ENCODE measurements around the gene GTSE1.

Gene GTSE1

GRCh38 chr22:46274381-46274780 lies 22.3 kb upstream of the GTSE1 start:
- no peak for DNase-seq

- no peak for DNase-seq
These were observed 21.1 kb upstream of the GTSE1 start for GRCh38 chr22:46275455-46276122.

GRCh38 chr22:46276563-46276962 lies 20.1 kb upstream of the GTSE1 start:
- no peak for DNase-seq

- DNase-seq, result no peak
These were observed 17.7 kb upstream of the GTSE1 start for GRCh38 chr22:46278656-46279645.

- DNase-seq, result no peak
These were observed 16.4 kb upstream of the GTSE1 start for GRCh38 chr22:46280063-46280817.

- no peak for DNase-seq
These were observed 15.6 kb upstream of the GTSE1 start for GRCh38 chr22:46280999-46281623.

GRCh38 chr22:46281866-46282678 lies 14.6 kb upstream of the GTSE1 start:
- DNase-seq, result no peak

GRCh38 chr22:46286006-46286405 lies 10.7 kb upstream of the GTSE1 start:
- DNase-seq, result no peak

- no peak for DNase-seq
These were observed 9.5 kb upstream of the GTSE1 start for GRCh38 chr22:46286941-46287872.

- DNase-seq, result no peak
These were observed 8.6 kb upstream of the GTSE1 start for GRCh38 chr22:46287873-46288751.

GRCh38 chr22:46288846-46289243 lies 7.8 kb upstream of the GTSE1 start:
- DNase-seq, result no peak

- no peak for DNase-seq
These were observed 7.3 kb upstream of the GTSE1 start for GRCh38 chr22:46289244-46289891.

- no peak for DNase-seq
These were observed 6.4 kb upstream of the GTSE1 start for GRCh38 chr22:46290121-46290842.

GRCh38 chr22:46290843-46291785 lies 5.6 kb upstream of the GTSE1 start:
- no peak for DNase-seq

- DNase-seq, result no peak
These were observed 4.5 kb upstream of the GTSE1 start for GRCh38 chr22:46292173-46292572.

GRCh38 chr22:46292732-46293131 lies 3.9 kb upstream of the GTSE1 start:
- no peak for DNase-seq

GRCh38 chr22:46293577-46294260 lies 3.0 kb upstream of the GTSE1 start:
- peak; percentile 82 for DNase-seq
